Neuronal stem cell (in vitro differentiated cells): ENCODE measurements around the gene ADH1A.

Experiments used
- DNase-seq: peaks from one replicate; pipeline ENCODE4 v3.0.0-alpha.2; 2013; ENCODE audit warnings: low spot score
- H2AFZ ChIP-seq: one replicate; pipeline ENCODE4 v1.6.1; 2013; ENCODE audit warnings: mild to moderate bottlenecking, low read length, inconsistent platforms
- H2AK5ac ChIP-seq: 2 replicates; pipeline ENCODE4 v1.6.1; 2013; ENCODE audit warnings: low read depth, mild to moderate bottlenecking, inconsistent platforms, low read length, moderate library complexity, mixed read lengths
- H2BK120ac ChIP-seq: 2 replicates; pipeline ENCODE4 v1.6.1; 2013; ENCODE audit warnings: low read depth, mild to moderate bottlenecking, inconsistent platforms, low read length, moderate library complexity, mixed read lengths
- H2BK12ac ChIP-seq: one replicate; pipeline ENCODE4 v1.6.1; 2013; ENCODE audit warnings: low read length, inconsistent platforms
- H2BK15ac ChIP-seq: 2 replicates; pipeline ENCODE4 v1.6.1; 2013; ENCODE audit warnings: mild to moderate bottlenecking, low read length, inconsistent platforms, mixed read lengths
- H2BK5ac ChIP-seq: one replicate; pipeline ENCODE4 v1.6.1; 2013; ENCODE audit warnings: inconsistent platforms, mild to moderate bottlenecking, low read length, moderate library complexity
- H3K14ac ChIP-seq: one replicate; pipeline ENCODE4 v1.6.1; 2013; ENCODE audit warnings: low read length, inconsistent platforms
- H3K18ac ChIP-seq: 2 replicates; pipeline ENCODE4 v1.6.1; 2013; ENCODE audit warnings: low read length, inconsistent platforms
- H3K23ac ChIP-seq: 2 replicates; pipeline ENCODE4 v1.6.1; 2013; ENCODE audit warnings: low read depth, mild to moderate bottlenecking, mixed read lengths, low read length, inconsistent platforms; ENCODE audit not compliant: poor library complexity
- H3K27ac ChIP-seq: replicated peaks from 3 replicates; pipeline ENCODE4 v1.5.1; 2013; ENCODE audit warnings: low read length, inconsistent platforms
- H3K27me3 ChIP-seq, 3 experiments: 2 replicates each; pipeline ENCODE4 v1.6.1; 2013; ENCODE audit warnings: low read length in 3 of 3, mild to moderate bottlenecking in 2 of 3, inconsistent platforms in 1 of 3, low read depth in 1 of 3, mixed read lengths in 1 of 3, moderate library complexity in 1 of 3; ENCODE audit not compliant: control insufficient read depth in 3 of 3, insufficient read depth in 3 of 3
- H3K36me3 ChIP-seq, 2 donors: replicated peaks in 1 of 2; 2 replicates each; pipeline ENCODE4 v1.6.1; 2013; ENCODE audit warnings: low read length in 2 of 2; ENCODE audit not compliant: control insufficient read depth in 2 of 2, insufficient read depth in 2 of 2
- H3K4ac ChIP-seq: 2 replicates; pipeline ENCODE4 v1.6.1; 2013; ENCODE audit warnings: inconsistent platforms, mild to moderate bottlenecking, low read length, moderate library complexity
- H3K4me1 ChIP-seq, 2 donors: 1 replicate in 1 of 2; 2 replicates in 1 of 2; pipeline ENCODE4 v1.6.1; 2013; ENCODE audit warnings: low read length in 2 of 2, low read depth in 1 of 2; ENCODE audit not compliant: control insufficient read depth in 2 of 2, insufficient read depth in 1 of 2
- H3K4me2 ChIP-seq: one replicate; pipeline ENCODE4 v1.6.1; 2013; ENCODE audit warnings: mild to moderate bottlenecking, low read length, inconsistent platforms; ENCODE audit not compliant: insufficient read depth, poor library complexity, severe bottlenecking
- H3K4me3 ChIP-seq, 2 donors: 2 replicates each; pipeline ENCODE4 v1.5.1; 2013; ENCODE audit warnings: low read length in 2 of 2, mild to moderate bottlenecking in 2 of 2, inconsistent platforms in 1 of 2, moderate library complexity in 1 of 2
- H3K79me1 ChIP-seq: one replicate; pipeline ENCODE4 v1.6.1; 2013; ENCODE audit warnings: low read depth, mild to moderate bottlenecking, inconsistent platforms, low read length, moderate library complexity
- H3K9ac ChIP-seq: one replicate; pipeline ENCODE4 v1.6.1; 2013; ENCODE audit warnings: mild to moderate bottlenecking, low read depth, low read length, inconsistent platforms; ENCODE audit not compliant: poor library complexity
- H3K9me3 ChIP-seq, 2 donors: replicated peaks in 1 of 2; 2 replicates each; pipeline versions ENCODE3 to v1.6.1; 2013; ENCODE audit warnings: low read length in 2 of 2, mild to moderate bottlenecking in 2 of 2, inconsistent platforms in 1 of 2, low read depth in 1 of 2, mixed read lengths in 1 of 2, moderate library complexity in 1 of 2; ENCODE audit not compliant: control insufficient read depth in 2 of 2, insufficient read depth in 1 of 2
- H4K8ac ChIP-seq: one replicate; pipeline ENCODE4 v1.6.1; 2013; ENCODE audit warnings: low read depth, mild to moderate bottlenecking, inconsistent platforms, low read length, moderate library complexity
- H4K91ac ChIP-seq: one replicate; pipeline ENCODE4 v1.6.1; 2013; ENCODE audit warnings: low read length, low read depth, mild to moderate bottlenecking, inconsistent platforms; ENCODE audit not compliant: poor library complexity
- WGBS, 2 donors: extraction: QIAGEN DNeasy Blood & Tissue Kit; methylation state at CpG; one replicate each; pipeline ENCODE4 v1.1.7; 2013; ENCODE audit warnings: missing lambda C conversion rate in 2 of 2, mixed read lengths in 1 of 2; ENCODE audit not compliant: insufficient read length in 2 of 2, insufficient replicate concordance in 1 of 2; ENCODE audit errors: extremely low coverage in 2 of 2; 5-methylcytosine and 5-hydroxymethylcytosine counted together

ADH1A gene

GRCh38 chr4:99330648-99331047 is 39.9 kb upstream of the ADH1A start:
- Histone ChIP-seq H3K18ac (no peak overlapping the region), H3K4me1 (no peaks in the 10 kb centered on the region), H3K79me1 (no peaks in the 10 kb centered on the region), H2AFZ (no peak overlapping the region), H3K27ac (no peak overlapping the region), H2BK5ac (no peak overlapping the region), H2BK120ac (no peak overlapping the region), H3K27me3 (no peaks in the 10 kb centered on the region), H3K36me3 (no peaks in the 10 kb centered on the region), H3K9me3 (no peaks in the 10 kb centered on the region), H4K8ac (no peak overlapping the region), H2AK5ac (no peak overlapping the region), H3K9ac (no peak overlapping the region), H2BK12ac (no peak overlapping the region), H3K4me3 (no peak overlapping the region), H3K4me2 (no peak overlapping the region), H4K91ac (no peak overlapping the region), H3K23ac (no peak overlapping the region), H2BK15ac (no peak overlapping the region), H3K4ac (no peak overlapping the region), H3K14ac (no peak overlapping the region)
- no CpG with 5 or more reads among the region's 3 CpGs for WGBS, 2 donors
- DNase-seq: no peak

DNA sequence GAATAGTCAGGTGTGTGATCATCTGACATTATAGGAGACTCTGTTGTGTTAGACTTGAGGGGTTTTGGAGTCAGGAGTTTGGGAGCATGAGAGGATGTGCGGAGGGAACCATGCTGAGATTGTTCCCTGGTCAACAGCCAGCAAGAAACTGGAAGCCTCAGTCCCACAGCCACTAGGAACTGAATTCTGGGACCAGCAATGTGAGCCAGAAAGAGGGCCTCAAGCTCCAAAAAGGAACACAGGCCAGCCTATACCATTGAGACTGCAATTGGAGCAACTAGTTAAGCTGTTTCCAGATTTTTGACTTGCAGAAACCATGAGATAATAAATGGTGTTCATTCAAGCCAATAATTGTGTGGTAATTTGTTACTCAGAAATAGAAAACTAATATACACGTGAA is 39.1 kb upstream of the ADH1A start:
- H4K8ac ChIP-seq: no peak overlapping the region
- no peak overlapping the region for H3K18ac ChIP-seq
- H3K9me3 ChIP-seq: no peaks in the 10 kb centered on the region
- no peak overlapping the region for H3K4ac ChIP-seq
- H3K4me3 ChIP-seq: no peak overlapping the region
- H3K27me3 ChIP-seq: no peaks in the 10 kb centered on the region
- H3K4me1 ChIP-seq: no peaks in the 10 kb centered on the region
- no peak for DNase-seq
- no peak overlapping the region for H3K27ac ChIP-seq
- no peak overlapping the region for H2BK120ac ChIP-seq
- no peak overlapping the region for H2AK5ac ChIP-seq
- no peak overlapping the region for H2BK12ac ChIP-seq
- H3K4me2 ChIP-seq: no peak overlapping the region
- no peak overlapping the region for H2AFZ ChIP-seq
- H3K79me1 ChIP-seq: no peaks in the 10 kb centered on the region
- H2BK15ac ChIP-seq: no peak overlapping the region
- no peak overlapping the region for H4K91ac ChIP-seq
- no peak overlapping the region for H3K23ac ChIP-seq
- H2BK5ac ChIP-seq: no peak overlapping the region
- no peaks in the 10 kb centered on the region for H3K36me3 ChIP-seq
- no CpG with 5 or more reads among the region's 2 CpGs for WGBS, 2 donors
- H3K9ac ChIP-seq: no peak overlapping the region
- H3K14ac ChIP-seq: no peak overlapping the region

DNA sequence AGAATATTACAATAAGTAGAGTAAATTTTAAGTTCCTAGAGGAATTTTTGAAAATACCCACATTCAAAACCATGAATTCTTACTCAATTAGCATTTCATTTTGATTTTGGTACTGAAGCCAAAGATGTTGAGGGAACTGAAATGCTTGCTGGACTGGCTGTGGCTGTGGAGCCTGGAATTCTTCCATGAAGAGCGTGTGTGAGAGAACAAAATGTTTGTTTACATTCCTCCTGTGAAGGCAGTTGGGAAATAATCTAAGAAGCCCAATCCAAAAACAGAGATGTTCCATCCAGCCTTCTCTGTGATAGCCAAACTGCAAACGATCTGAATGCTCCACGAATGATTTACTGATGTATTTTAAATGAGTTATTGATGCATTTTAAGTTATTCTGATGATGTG is 34.2 kb upstream of the ADH1A start:
- Histone ChIP-seq H3K4me1 (peaks cover 0 to 5% of the 10 kb centered on the region in 2 donors), H3K9me3 (no peaks in the 10 kb centered on the region), H3K14ac (no peak overlapping the region), H3K4ac (no peak overlapping the region), H3K9ac (no peak overlapping the region), H3K4me3 (no peak overlapping the region), H4K91ac (no peak overlapping the region), H2AK5ac (no peak overlapping the region), H3K18ac (no peak overlapping the region), H2BK15ac (no peak overlapping the region), H2AFZ (no peak overlapping the region), H2BK120ac (no peak overlapping the region), H3K27ac (no peak overlapping the region), H3K4me2 (no peak overlapping the region), H3K27me3 (no peaks in the 10 kb centered on the region), H3K79me1 (no peaks in the 10 kb centered on the region), H4K8ac (no peak overlapping the region), H2BK12ac (no peak overlapping the region), H3K23ac (no peak overlapping the region), H2BK5ac (no peak overlapping the region), H3K36me3 (no peaks in the 10 kb centered on the region)
- DNase-seq: no peak
- no CpG with 5 or more reads among the region's 3 CpGs for WGBS, 2 donors

DNA sequence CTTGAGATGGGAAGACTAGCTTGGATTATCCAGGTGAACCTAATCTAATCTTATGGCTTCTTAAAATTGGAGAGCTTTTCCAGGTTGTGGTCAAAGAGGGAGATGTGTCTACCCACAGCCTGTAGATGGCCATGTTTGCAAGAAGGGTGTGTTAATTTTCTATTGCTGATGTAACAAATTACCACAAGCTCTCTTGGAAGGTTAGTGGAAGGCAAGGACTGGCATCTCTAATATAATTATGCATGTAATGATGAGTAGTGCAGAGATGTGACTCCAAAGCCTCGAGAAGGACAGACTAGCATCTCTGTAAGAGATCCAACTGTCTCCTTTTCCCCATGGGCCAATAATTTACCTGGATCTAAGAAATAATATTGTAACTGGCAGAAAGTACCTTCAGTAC is 33.6 kb upstream of the ADH1A start:
- no CpG with 5 or more reads among the region's 1 CpG for WGBS, 2 donors

More for the DNA sequence above, 33.6 kb upstream of the ADH1A start:
- Histone ChIP-seq H3K36me3 (no peaks in the 10 kb centered on the region), H3K18ac (no peak overlapping the region), H4K8ac (no peak overlapping the region), H3K4me3 (no peak overlapping the region), H2BK15ac (no peak overlapping the region), H3K79me1 (no peaks in the 10 kb centered on the region), H2BK12ac (no peak overlapping the region), H2BK120ac (no peak overlapping the region), H3K4ac (no peak overlapping the region), H2AK5ac (no peak overlapping the region), H3K27ac (no peak overlapping the region), H3K23ac (no peak overlapping the region), H2BK5ac (no peak overlapping the region), H3K14ac (no peak overlapping the region), H3K27me3 (no peaks in the 10 kb centered on the region), H3K4me2 (no peak overlapping the region), H4K91ac (no peak overlapping the region), H3K4me1 (peaks cover 0 to 5% of the 10 kb centered on the region in 2 donors), H3K9ac (no peak overlapping the region), H3K9me3 (no peaks in the 10 kb centered on the region), H2AFZ (no peak overlapping the region)
- DNase-seq: no peak
